Astrocyte (in vitro differentiated cells and primary cell): ENCODE measurements around the gene UBASH3A. TPM values are rescaled to one million over a fixed set of nuclear protein-coding genes. Genes with fewer than 3 reads are reported as not detected.

Experiments
- DNase-seq: peaks from one replicate; pipeline ENCODE4 v3.0.0-alpha.2; 2010; ENCODE audit warnings: low read depth
- FAIRE-seq: peaks from 2 replicates; lab custom pipeline; 2011; peaks lifted over from hg19 to GRCh38; lab: Jason Lieb, UNC
- H2AFZ ChIP-seq: 2 replicates; pipeline ENCODE4 v1.6.0; 2012; ENCODE audit warnings: low read depth, low read length, inconsistent platforms
- H3K27ac ChIP-seq: 2 replicates; pipeline ENCODE4 v1.5.1; 2011; ENCODE audit warnings: low read depth, low read length, inconsistent platforms
- H3K27me3 ChIP-seq: 2 replicates; pipeline ENCODE4 v1.6.0; 2011; ENCODE audit warnings: low read length, inconsistent platforms; ENCODE audit not compliant: insufficient read depth
- H3K36me3 ChIP-seq: 2 replicates; pipeline ENCODE4 v1.5.1; 2011; ENCODE audit warnings: low read length, inconsistent platforms; ENCODE audit not compliant: insufficient read depth
- H3K4me1 ChIP-seq: 2 replicates; pipeline ENCODE4 v1.5.1; 2011; ENCODE audit warnings: low read length, inconsistent platforms; ENCODE audit not compliant: insufficient read depth
- H3K4me2 ChIP-seq: 2 replicates; pipeline ENCODE4 v1.6.0; 2012; ENCODE audit warnings: low read length, inconsistent platforms
- H3K4me3 ChIP-seq: 2 replicates; pipeline ENCODE4 v1.5.1; 2011; ENCODE audit warnings: low read depth, mild to moderate bottlenecking, low read length, inconsistent platforms; ENCODE audit not compliant: insufficient read depth
- H3K79me2 ChIP-seq: 2 replicates; pipeline ENCODE4 v1.6.0; 2012; ENCODE audit warnings: mild to moderate bottlenecking, low read length, inconsistent platforms; ENCODE audit not compliant: insufficient read depth
- H3K9ac ChIP-seq: 2 replicates; pipeline ENCODE4 v1.6.0; 2012; ENCODE audit warnings: mild to moderate bottlenecking, low read length, inconsistent platforms
- H3K9me3 ChIP-seq: 2 replicates; pipeline ENCODE4 v1.5.1; 2012; ENCODE audit warnings: low read depth, mild to moderate bottlenecking, low read length, inconsistent platforms; ENCODE audit not compliant: insufficient read depth
- H4K20me1 ChIP-seq: 2 replicates; pipeline ENCODE4 v1.6.0; 2012; ENCODE audit warnings: low read length, inconsistent platforms; ENCODE audit not compliant: insufficient read depth
- H3K27ac Mint-ChIP-seq: one replicate; pipeline ENCODE4 v1.8.0; 2021; ENCODE audit warnings: mild to moderate bottlenecking, mixed read lengths; ENCODE audit not compliant: unreplicated experiment
- H3K27me3 Mint-ChIP-seq: one replicate; pipeline ENCODE4 v1.8.0; 2021; ENCODE audit warnings: low read depth, mixed read lengths; ENCODE audit not compliant: unreplicated experiment
- H3K36me3 Mint-ChIP-seq: one replicate; pipeline ENCODE4 v1.8.0; 2021; ENCODE audit warnings: low read depth, mixed read lengths; ENCODE audit not compliant: unreplicated experiment
- H3K4me1 Mint-ChIP-seq: one replicate; pipeline ENCODE4 v1.8.0; 2021; ENCODE audit warnings: low read depth, mixed read lengths; ENCODE audit not compliant: unreplicated experiment
- H3K4me3 Mint-ChIP-seq: one replicate; pipeline ENCODE4 v1.8.0; 2021; ENCODE audit warnings: mild to moderate bottlenecking, moderate library complexity, mixed read lengths; ENCODE audit not compliant: unreplicated experiment
- H3K9me3 Mint-ChIP-seq: one replicate; pipeline ENCODE4 v1.8.0; 2021; ENCODE audit warnings: mild to moderate bottlenecking, mixed read lengths; ENCODE audit not compliant: unreplicated experiment
- EZH2 ChIP-seq: IDR thresholded peaks from 2 replicates; pipeline ENCODE4 v1.6.1; 2012; ENCODE audit warnings: mild to moderate bottlenecking, low read length, inconsistent platforms; ENCODE audit not compliant: insufficient read depth
- total RNA-seq: library from RNA; stranded (reverse); gene quantifications from 2 replicates; pipeline ENCODE4 v1.2.1, GENCODE V29; 2021
- TF ChIP-seq, protein P1 (sequence below): IDR thresholded peaks from 2 replicates; pipeline ENCODE4 v1.5.1; 2011; ENCODE audit warnings: low read depth, mild to moderate bottlenecking, inconsistent platforms, low read length, moderate library complexity; ENCODE audit not compliant: insufficient read depth

The UBASH3A gene
- total RNA-seq, 1 donor from 2014 or later: not detected

DNA sequence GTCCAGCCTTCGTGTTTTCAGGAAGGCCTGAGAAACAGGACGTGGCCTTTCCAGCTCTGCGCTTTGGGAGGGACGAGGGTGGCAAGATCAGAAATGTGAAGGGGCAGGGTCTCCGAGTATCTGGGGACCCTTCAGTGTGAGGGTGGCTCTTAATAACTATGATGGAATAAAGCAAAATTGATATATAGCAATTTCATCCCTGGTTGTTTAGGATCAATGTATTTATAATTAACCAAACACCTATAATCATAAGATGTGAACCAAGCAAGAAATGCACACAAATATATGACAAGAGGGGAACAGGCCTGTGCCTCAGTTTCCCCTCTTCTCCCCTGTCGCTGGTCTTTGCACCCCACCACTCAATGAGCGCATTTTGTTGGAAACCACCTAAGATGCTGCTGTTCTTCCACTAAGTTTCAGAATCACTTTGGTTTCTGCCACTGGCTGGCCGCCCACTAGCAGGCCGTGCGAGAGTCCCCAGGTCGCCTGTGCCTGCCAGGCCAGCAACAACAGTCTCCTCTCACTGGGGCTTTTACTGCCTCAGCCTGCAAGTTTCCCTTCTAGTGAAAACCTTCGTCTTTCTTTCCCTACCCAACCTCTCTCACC is 36.6 kb downstream of the UBASH3A start:
- H3K4me3 ChIP-seq: no peak overlapping the region
- no peaks in the 10 kb centered on the region for H4K20me1 ChIP-seq
- peaks cover 4% of the 10 kb centered on the region for H3K9me3 Mint-ChIP-seq
- no peaks in the 10 kb centered on the region for H3K36me3 ChIP-seq
- peaks cover under 1% of the 10 kb centered on the region for H3K9me3 ChIP-seq
- H3K27me3 Mint-ChIP-seq: peaks cover 42% of the 10 kb centered on the region
- no peaks in the 10 kb centered on the region for H3K79me2 ChIP-seq
- H3K4me1 ChIP-seq: no peaks in the 10 kb centered on the region
- no peak overlapping the region for H3K9ac ChIP-seq
- no peak for DNase-seq
- no peak overlapping the region for H3K4me3 Mint-ChIP-seq
- no peak for FAIRE-seq
- no peak overlapping the region for H3K27ac ChIP-seq
- no peak overlapping the region for H2AFZ ChIP-seq
- TF ChIP-seq, protein P1, sequence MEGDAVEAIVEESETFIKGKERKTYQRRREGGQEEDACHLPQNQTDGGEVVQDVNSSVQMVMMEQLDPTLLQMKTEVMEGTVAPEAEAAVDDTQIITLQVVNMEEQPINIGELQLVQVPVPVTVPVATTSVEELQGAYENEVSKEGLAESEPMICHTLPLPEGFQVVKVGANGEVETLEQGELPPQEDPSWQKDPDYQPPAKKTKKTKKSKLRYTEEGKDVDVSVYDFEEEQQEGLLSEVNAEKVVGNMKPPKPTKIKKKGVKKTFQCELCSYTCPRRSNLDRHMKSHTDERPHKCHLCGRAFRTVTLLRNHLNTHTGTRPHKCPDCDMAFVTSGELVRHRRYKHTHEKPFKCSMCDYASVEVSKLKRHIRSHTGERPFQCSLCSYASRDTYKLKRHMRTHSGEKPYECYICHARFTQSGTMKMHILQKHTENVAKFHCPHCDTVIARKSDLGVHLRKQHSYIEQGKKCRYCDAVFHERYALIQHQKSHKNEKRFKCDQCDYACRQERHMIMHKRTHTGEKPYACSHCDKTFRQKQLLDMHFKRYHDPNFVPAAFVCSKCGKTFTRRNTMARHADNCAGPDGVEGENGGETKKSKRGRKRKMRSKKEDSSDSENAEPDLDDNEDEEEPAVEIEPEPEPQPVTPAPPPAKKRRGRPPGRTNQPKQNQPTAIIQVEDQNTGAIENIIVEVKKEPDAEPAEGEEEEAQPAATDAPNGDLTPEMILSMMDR: no peak
- TF ChIP-seq EZH2: no peak
- no peaks in the 10 kb centered on the region for H3K4me1 Mint-ChIP-seq
- H3K4me2 ChIP-seq: no peak overlapping the region
- no peak overlapping the region for H3K27ac Mint-ChIP-seq
- H3K36me3 Mint-ChIP-seq: no peaks in the 10 kb centered on the region
- H3K27me3 ChIP-seq: no peaks in the 10 kb centered on the region

DNA sequence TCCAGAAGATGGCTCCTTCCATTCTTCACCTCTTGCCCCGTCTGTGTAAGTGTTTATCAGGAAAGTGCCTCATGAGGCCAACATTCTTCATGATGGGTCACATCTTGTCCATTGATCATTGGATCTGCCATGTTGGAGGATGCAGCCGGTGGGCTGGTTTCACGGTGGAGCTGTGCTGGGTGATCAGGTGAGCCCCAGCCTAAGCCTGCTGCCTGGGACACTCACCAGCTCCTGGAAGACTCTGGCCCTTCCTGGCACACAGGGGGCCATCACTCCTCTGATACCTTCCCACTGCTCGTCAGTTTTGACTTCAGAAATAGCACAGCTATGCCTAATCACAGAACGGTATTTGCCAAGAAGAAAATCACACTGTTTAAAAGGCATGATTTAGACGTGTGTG is 38.3 kb downstream of the UBASH3A start:
- TF ChIP-seq EZH2: no peak
- TF ChIP-seq, protein P1: no peak
- H3K9me3 ChIP-seq: no peaks in the 10 kb centered on the region
- no peak overlapping the region for H2AFZ ChIP-seq
- FAIRE-seq (no peak), DNase-seq (no peak)
- H3K27ac ChIP-seq: no peak overlapping the region
- Mint-ChIP-seq H3K36me3 (no peaks in the 10 kb centered on the region), H3K27ac (no peak overlapping the region), H3K4me1 (no peaks in the 10 kb centered on the region), H3K27me3 (peaks cover 41% of the 10 kb centered on the region), H3K9me3 (peaks cover 2% of the 10 kb centered on the region), H3K4me3 (no peak overlapping the region)
- H3K4me3 ChIP-seq: no peak overlapping the region
- H3K79me2 ChIP-seq: no peaks in the 10 kb centered on the region
- no peaks in the 10 kb centered on the region for H3K4me1 ChIP-seq
- no peaks in the 10 kb centered on the region for H4K20me1 ChIP-seq
- no peaks in the 10 kb centered on the region for H3K27me3 ChIP-seq
- no peak overlapping the region for H3K4me2 ChIP-seq
- no peak overlapping the region for H3K9ac ChIP-seq
- no peaks in the 10 kb centered on the region for H3K36me3 ChIP-seq

DNA sequence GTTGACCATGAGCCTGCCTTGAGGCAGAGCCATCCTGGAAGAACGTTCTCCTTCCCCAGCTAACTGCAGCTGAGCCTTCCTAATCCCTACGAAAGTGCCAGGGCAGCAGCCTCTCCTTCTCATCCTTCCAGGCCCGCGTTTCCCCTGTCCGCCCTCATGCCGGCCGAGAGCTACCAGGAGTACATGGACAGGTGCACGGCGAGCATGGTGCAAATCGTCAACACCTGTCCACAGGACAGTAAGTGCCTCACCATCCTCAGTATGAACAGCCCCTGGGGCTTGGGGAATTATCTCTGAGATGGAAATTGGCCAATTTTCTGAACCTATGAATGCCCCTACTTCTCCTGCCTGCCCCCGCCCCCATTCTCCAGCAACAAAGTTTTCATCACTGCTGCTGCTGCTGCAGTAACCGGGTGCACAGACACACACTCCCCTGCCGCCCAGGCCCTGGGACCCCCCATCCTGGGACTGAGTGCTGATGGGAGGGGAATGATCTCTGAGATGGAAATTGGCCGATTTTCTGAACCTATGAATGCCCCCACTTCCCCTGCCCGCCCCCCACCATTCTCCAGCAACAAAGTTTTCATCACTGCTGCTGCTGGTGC is 39.6 kb downstream of the UBASH3A start:
- no peak overlapping the region for H3K4me2 ChIP-seq
- no peak for FAIRE-seq
- H3K4me3 Mint-ChIP-seq: no peak overlapping the region

More for the DNA sequence above, 39.6 kb downstream of the UBASH3A start:
- TF ChIP-seq EZH2: no peak
- TF ChIP-seq, protein P1: no peak
- H3K4me3 ChIP-seq: no peak overlapping the region
- Mint-ChIP-seq H3K4me1 (no peaks in the 10 kb centered on the region), H3K27ac (no peak overlapping the region), H3K9me3 (no peaks in the 10 kb centered on the region), H3K36me3 (no peaks in the 10 kb centered on the region), H3K27me3 (peaks cover 44% of the 10 kb centered on the region)
- no peak overlapping the region for H3K9ac ChIP-seq
- no peaks in the 10 kb centered on the region for H3K27me3 ChIP-seq
- no peak for DNase-seq
- no peaks in the 10 kb centered on the region for H4K20me1 ChIP-seq
- H3K9me3 ChIP-seq: peaks cover 5% of the 10 kb centered on the region
- no peak overlapping the region for H2AFZ ChIP-seq
- no peaks in the 10 kb centered on the region for H3K4me1 ChIP-seq
- no peak overlapping the region for H3K27ac ChIP-seq
- no peaks in the 10 kb centered on the region for H3K79me2 ChIP-seq
- H3K36me3 ChIP-seq: no peaks in the 10 kb centered on the region
